Prostate gland (tissue), 2 donors: ENCODE results near the gene POU3F3. TPM values are rescaled to one million over a fixed set of nuclear protein-coding genes. Genes with fewer than 3 reads are reported as not detected.
A peak's percentile ranks its signal among the peaks of the same experiment; 100 is the strongest.

Experiments used
- DNase-seq: peaks from one replicate; pipeline ENCODE4 v3.0.0-alpha.2; 2019; ENCODE audit warnings: low spot score
- H3K27ac ChIP-seq, 2 donors: fragments of 200-600 bp; sonication (generic); 2 replicates each; pipeline ENCODE4 v1.5.1; 2017 to 2019
- H3K27me3 ChIP-seq: fragments of 200-600 bp; sonication (generic); replicated peaks from 2 replicates; pipeline ENCODE4 v1.5.1; 2019; ENCODE audit not compliant: insufficient read depth
- H3K36me3 ChIP-seq, 2 donors: fragments of 200-600 bp; sonication (generic); 1 replicate in 1 of 2; 2 replicates in 1 of 2; pipeline versions ENCODE4 v1.5.1 to v1.8.1; 2017 to 2019
- H3K4me1 ChIP-seq: fragments of 200-600 bp; sonication (generic); replicated peaks from 2 replicates; pipeline ENCODE4 v1.5.1; 2019
- H3K4me3 ChIP-seq, 2 donors: fragments of 200-600 bp; sonication (generic); 2 replicates each; pipeline ENCODE4 v1.5.1; 2017 to 2019
- H3K9me3 ChIP-seq: fragments of 200-600 bp; sonication (generic); 2 replicates; pipeline ENCODE4 v1.5.1; 2017
- POLR2A ChIP-seq: fragments of 450-650 bp; IDR thresholded peaks from one replicate; pipeline ENCODE4 v1.6.1; 2016; ENCODE audit warnings: antibody characterized with exemption, mild to moderate bottlenecking
- POLR2AphosphoS5 ChIP-seq: sonication (generic); formaldehyde crosslinking; IDR thresholded peaks from one replicate; pipeline ENCODE4 v1.6.1; 2017; ENCODE audit warnings: antibody characterized with exemption
- WGBS: methylation state at CpG from one replicate; pipeline ENCODE4 v1.1.5; 2018; 5-methylcytosine and 5-hydroxymethylcytosine counted together
- intact Hi-C: fragments of 100-400 bp; cut with DNase I; formaldehyde crosslinking; loops from one replicate; pipeline ENCODE4 v1.14.2; 2022
- total RNA-seq, 2 donors: library from RNA; depleted of rRNA; stranded (reverse); fragments of >200 nt; gene quantifications; one replicate each; pipeline ENCODE4 v1.1.0, GENCODE V29; 2016
- TF ChIP-seq, protein P1 (sequence below), 4 experiments: fragments of 200-600 bp in 2 of 4; fragments of 450-650 bp in 2 of 4; sonication (generic) in 2 of 4; IDR thresholded peaks; 1 replicate in 3 of 4; 2 replicates in 1 of 4; pipeline ENCODE4 v1.5.1; 2016 to 2019; ENCODE audit warnings: antibody characterized with exemption in 4 of 4, mild to moderate bottlenecking in 2 of 4, moderate library complexity in 2 of 4

The POU3F3 gene
- total RNA-seq, 2 donors from 2014 or later = 2.2 TPM; not detected in 1

DNA sequence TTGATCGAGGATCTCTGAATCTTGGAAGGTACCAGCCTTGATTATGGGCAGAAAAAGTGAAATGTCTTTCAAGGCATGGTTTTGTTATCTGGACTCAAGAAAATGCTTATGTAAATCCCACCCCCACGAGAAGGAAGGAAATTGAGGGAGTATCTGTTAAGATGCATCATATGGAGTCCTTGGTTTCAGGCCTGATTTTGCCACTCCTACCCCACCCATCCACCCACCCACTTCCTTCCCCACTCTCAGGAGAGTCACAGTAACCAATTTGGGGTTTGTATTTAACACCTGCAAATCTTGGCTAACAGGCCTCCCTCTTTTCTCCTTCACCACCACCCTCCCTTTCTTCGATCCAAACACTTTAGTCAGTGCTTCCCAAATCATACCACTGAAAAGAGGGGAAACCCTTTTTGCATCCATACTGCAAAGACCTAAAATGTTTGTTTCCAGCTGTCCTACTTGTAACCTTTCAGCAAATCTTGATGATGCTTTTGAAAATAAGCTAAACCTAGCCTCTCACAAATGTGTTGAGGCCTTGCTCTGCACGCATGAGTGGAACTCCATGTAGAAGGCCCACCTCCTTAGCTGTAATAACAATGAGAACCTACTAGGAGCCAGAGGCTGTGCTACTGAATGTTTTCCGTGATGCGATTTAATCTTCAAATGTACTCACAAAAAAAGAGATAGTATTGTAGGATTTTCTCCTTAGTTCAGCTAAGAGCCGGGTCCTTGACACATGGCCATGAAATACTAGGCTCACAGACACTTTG is 34.8 kb downstream of the POU3F3 start:
- Histone ChIP-seq H3K9me3 (no peaks in the 10 kb centered on the region), H3K27me3 (no peaks in the 10 kb centered on the region), H3K4me3 (no peak overlapping the region), H3K36me3 (no peaks in the 10 kb centered on the region), H3K4me1 (no peaks in the 10 kb centered on the region), H3K27ac (no peak overlapping the region)
- intact Hi-C loops = no loop called here
- WGBS = 81% methylated on average over 7 of the region's 7 CpGs
- TF ChIP-seq, protein P1, sequence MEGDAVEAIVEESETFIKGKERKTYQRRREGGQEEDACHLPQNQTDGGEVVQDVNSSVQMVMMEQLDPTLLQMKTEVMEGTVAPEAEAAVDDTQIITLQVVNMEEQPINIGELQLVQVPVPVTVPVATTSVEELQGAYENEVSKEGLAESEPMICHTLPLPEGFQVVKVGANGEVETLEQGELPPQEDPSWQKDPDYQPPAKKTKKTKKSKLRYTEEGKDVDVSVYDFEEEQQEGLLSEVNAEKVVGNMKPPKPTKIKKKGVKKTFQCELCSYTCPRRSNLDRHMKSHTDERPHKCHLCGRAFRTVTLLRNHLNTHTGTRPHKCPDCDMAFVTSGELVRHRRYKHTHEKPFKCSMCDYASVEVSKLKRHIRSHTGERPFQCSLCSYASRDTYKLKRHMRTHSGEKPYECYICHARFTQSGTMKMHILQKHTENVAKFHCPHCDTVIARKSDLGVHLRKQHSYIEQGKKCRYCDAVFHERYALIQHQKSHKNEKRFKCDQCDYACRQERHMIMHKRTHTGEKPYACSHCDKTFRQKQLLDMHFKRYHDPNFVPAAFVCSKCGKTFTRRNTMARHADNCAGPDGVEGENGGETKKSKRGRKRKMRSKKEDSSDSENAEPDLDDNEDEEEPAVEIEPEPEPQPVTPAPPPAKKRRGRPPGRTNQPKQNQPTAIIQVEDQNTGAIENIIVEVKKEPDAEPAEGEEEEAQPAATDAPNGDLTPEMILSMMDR (IDR thresholded peaks at IDR 0.05) = no peak
- no peak for TF ChIP-seq POLR2AphosphoS5
- no peak for TF ChIP-seq POLR2A
- DNase-seq = no peak

DNA sequence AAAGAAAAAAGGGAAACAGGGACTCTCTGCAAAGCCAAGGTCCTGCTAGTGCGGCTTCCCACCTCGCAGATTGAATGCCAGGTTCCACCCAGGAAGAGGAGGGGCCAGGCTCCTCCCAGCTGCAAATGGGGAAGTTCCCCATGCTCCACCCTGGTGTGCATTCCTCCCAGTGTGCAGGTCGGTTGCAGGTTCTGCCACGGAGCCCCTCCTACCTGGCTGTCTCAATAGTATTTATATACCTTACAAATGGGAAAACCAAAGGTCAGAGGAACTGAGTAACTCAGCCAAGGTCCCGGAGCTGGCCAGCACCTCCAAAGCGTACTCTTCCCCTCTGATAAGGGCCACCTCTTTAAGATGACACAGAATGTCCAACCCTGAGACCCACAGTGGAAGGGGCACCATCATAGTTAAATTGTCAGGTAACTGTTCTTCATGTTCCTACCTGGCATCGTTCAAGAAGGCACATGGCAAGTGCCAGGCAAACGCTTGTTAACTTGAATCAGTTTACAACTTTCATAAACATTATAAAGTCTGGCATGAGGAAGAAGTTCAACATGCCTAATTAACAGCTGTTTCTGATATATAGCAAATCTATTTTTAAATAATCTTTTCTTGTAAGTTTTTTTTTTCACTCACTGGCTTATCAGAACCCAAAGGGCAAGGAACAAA is 35.5 kb downstream of the POU3F3 start:
- no peak for DNase-seq
- no peaks in the 10 kb centered on the region for H3K36me3 ChIP-seq
- H3K9me3 ChIP-seq = no peaks in the 10 kb centered on the region
- intact Hi-C loops = no loop called here
- peaks cover 4% of the 10 kb centered on the region for H3K27me3 ChIP-seq
- no peak overlapping the region for H3K27ac ChIP-seq
- peak; percentile 32 for TF ChIP-seq POLR2AphosphoS5
- TF ChIP-seq, protein P1 (IDR thresholded peaks at IDR 0.05) = no peak
- H3K4me3 ChIP-seq = no peak overlapping the region
- H3K4me1 ChIP-seq = no peaks in the 10 kb centered on the region
- WGBS = 40% methylated on average over 8 of the region's 8 CpGs

DNA sequence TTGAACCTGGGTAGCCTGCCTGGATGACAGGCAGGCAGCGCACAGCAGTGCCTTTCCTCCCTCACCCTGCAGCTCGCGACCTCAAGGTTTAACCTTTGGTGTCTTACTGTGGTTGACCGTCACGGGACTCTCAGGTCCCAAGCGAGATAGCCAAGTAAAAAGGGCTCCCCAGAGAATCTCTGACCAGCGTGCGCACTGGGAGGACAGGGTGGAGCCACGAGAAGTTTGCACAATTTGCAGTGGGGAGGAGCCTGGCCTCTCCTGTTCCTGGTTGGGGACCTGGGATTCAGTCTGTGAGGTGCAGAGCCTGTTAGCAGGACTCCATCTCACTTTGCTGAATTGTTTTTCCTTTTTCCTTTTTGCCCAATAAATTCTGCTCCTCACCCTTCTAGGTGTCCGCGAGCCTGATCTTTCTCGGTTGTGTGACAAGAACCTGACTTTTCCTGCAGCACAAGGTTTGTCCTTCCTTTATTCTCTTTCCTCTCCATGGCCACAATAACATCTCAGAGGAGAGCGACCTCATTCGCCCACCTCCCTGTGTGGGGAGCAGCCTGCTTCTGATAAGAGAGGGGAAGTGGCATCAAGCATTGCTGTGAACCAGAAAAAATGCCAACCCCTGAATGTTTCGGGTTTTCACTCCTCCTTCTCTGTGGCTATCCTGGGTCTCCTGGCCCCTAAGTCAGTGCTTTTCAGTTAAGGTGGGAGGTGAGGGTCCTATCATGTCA is 36.2 kb downstream of the POU3F3 start:
- Histone ChIP-seq H3K9me3 (no peaks in the 10 kb centered on the region), H3K27me3 (peaks cover 4% of the 10 kb centered on the region), H3K4me3 (no peak overlapping the region), H3K4me1 (no peaks in the 10 kb centered on the region), H3K36me3 (no peaks in the 10 kb centered on the region), H3K27ac (no peak overlapping the region)
- intact Hi-C loops = no loop called here
- 82% methylated on average over 15 of the region's 15 CpGs for WGBS
- no peak for DNase-seq
- TF ChIP-seq POLR2A (no peak), POLR2AphosphoS5 (no peak)
- TF ChIP-seq, protein P1 (IDR thresholded peaks at IDR 0.05) = no peak

DNA sequence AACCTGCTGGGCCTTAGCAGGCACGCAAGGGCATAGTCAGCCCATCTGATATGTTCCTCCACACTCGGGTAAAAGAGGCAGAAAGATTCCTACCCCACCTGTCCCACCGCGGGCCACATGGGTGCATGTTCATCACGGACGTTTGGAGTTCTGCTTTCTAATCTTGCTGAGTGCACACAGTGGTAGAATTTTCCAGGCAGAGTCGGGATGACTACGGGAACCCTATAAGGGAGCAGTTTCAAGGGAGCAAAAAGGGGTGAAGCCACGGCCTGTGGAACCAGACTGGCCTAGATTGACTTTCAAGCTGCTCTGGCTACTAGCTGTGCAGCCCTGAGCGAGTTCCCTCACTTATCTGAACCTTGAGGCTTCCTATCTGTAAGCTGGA is 36.8 kb downstream of the POU3F3 start:
- intact Hi-C loops = no loop called here
- Histone ChIP-seq H3K4me1 (no peaks in the 10 kb centered on the region), H3K27me3 (peaks cover 4% of the 10 kb centered on the region), H3K27ac (no peak overlapping the region), H3K4me3 (no peak overlapping the region), H3K36me3 (no peaks in the 10 kb centered on the region), H3K9me3 (no peaks in the 10 kb centered on the region)
- WGBS = 94% methylated on average over 10 of the region's 10 CpGs
- TF ChIP-seq, protein P1 (IDR thresholded peaks at IDR 0.05) = no peak
- TF ChIP-seq POLR2AphosphoS5 = no peak
- no peak for TF ChIP-seq POLR2A
- DNase-seq = no peak
